Activated CD4-positive, alpha-beta T cell treated with anti-CD3 and anti-CD28 coated beads, Interleukin-2, amount 50 U/mL, for 4 hours (primary cell): Measurements from ENCODE around the gene GAL3ST2.
"Not testable (repeated sequence)": the region's sequence is repeated elsewhere in the genome, so short reads cannot be mapped to it uniquely, and the experiment has no call there.

Experiments
- DNase-seq, 2 experiments: peaks; one replicate each; pipeline ENCODE4 v3.0.0-alpha.2; 2020

GAL3ST2 gene

GRCh38 chr2:241769819-241770184 is 6.8 kb upstream of the GAL3ST2 start:
- no peak for DNase-seq

GRCh38 chr2:241770185-241770935 is 6.3 kb upstream of the GAL3ST2 start:
- DNase-seq = no peak

GRCh38 chr2:241770936-241771285 is 5.7 kb upstream of the GAL3ST2 start:
- no peak for DNase-seq

- no peak for DNase-seq
Observed at GRCh38 chr2:241771286-241772062, 5.1 kb upstream of the GAL3ST2 start.

- DNase-seq = no peak
Observed at GRCh38 chr2:241772063-241772499, 4.5 kb upstream of the GAL3ST2 start.

GRCh38 chr2:241773511-241774418 is 2.9 kb upstream of the GAL3ST2 start:
- DNase-seq = no peak

GRCh38 chr2:241774419-241775222 is 2.0 kb upstream of the GAL3ST2 start:
- no peak for DNase-seq

GRCh38 chr2:241775223-241776177 is 1.1 kb upstream of the GAL3ST2 start:
- no peak for DNase-seq

- no peak for DNase-seq
Observed at GRCh38 chr2:241777170-241777685, 606 bp downstream of the GAL3ST2 start.

GRCh38 chr2:241777686-241778627 is 1.3 kb downstream of the GAL3ST2 start:
- DNase-seq = no peak

- DNase-seq = no peak
Observed at GRCh38 chr2:241780939-241781569, 4.4 kb downstream of the GAL3ST2 start.

GRCh38 chr2:241782053-241782452 is 5.4 kb downstream of the GAL3ST2 start:
- DNase-seq = not testable (repeated sequence)

GRCh38 chr2:241788135-241788534 is 11.5 kb downstream of the GAL3ST2 start:
- no peak for DNase-seq

GRCh38 chr2:241788572-241788971 is 11.9 kb downstream of the GAL3ST2 start:
- DNase-seq = peak in 1 of 2 experiments; percentile 23

GRCh38 chr2:241791385-241791784 is 14.8 kb downstream of the GAL3ST2 start:
- not testable (repeated sequence) for DNase-seq

- no peak for DNase-seq
Observed at GRCh38 chr2:241793385-241793784, 16.8 kb downstream of the GAL3ST2 start.

GRCh38 chr2:241794250-241794823 is 17.7 kb downstream of the GAL3ST2 start:
- DNase-seq = no peak
